Ishikawa (cell line): ENCODE results near the gene IKZF2.

Source experiments
- CEBPB ChIP-seq: IDR thresholded peaks from 2 replicates; pipeline ENCODE4 v1.6.1; 2012
- CREB1 ChIP-seq: IDR thresholded peaks from 2 replicates; pipeline ENCODE4 v1.6.1; 2012; ENCODE audit warnings: low read depth
- EGR1 ChIP-seq: IDR thresholded peaks from 2 replicates; pipeline ENCODE4 v1.6.1; 2012
- EP300 ChIP-seq: IDR thresholded peaks from 2 replicates; pipeline ENCODE4 v1.6.1; 2012; ENCODE audit warnings: borderline replicate concordance
- FOXM1 ChIP-seq: IDR thresholded peaks from 2 replicates; pipeline ENCODE4 v1.6.1; 2012; ENCODE audit warnings: low read depth, borderline replicate concordance
- MAX ChIP-seq: IDR thresholded peaks from 2 replicates; pipeline ENCODE4 v1.6.1; 2012
- NFIC ChIP-seq: IDR thresholded peaks from 2 replicates; pipeline ENCODE4 v1.6.1; 2012
- RAD21 ChIP-seq: IDR thresholded peaks from 2 replicates; pipeline ENCODE4 v1.6.1; 2012; ENCODE audit warnings: low read depth
- TAF1 ChIP-seq: IDR thresholded peaks from 2 replicates; pipeline ENCODE4 v1.6.1; 2012; ENCODE audit warnings: low read depth, mild to moderate bottlenecking
- TCF12 ChIP-seq: IDR thresholded peaks from 2 replicates; pipeline ENCODE4 v1.6.1; 2012; ENCODE audit warnings: low read depth
- TEAD4 ChIP-seq: IDR thresholded peaks from 2 replicates; pipeline ENCODE4 v1.6.1; 2012
- YY1 ChIP-seq: IDR thresholded peaks from 2 replicates; pipeline ENCODE4 v1.6.1; 2012; ENCODE audit warnings: low read depth
- ZBTB7A ChIP-seq: IDR thresholded peaks from 2 replicates; pipeline ENCODE4 v1.6.1; 2012; ENCODE audit warnings: low read depth
- TF ChIP-seq, protein P1 (sequence below): IDR thresholded peaks from 2 replicates; pipeline ENCODE4 v1.6.1; 2012
- TF ChIP-seq, protein P2 (sequence below): IDR thresholded peaks from 2 replicates; pipeline ENCODE4 v1.6.1; 2012; ENCODE audit warnings: low read depth, mild to moderate bottlenecking

IKZF2 gene

GRCh38 chr2:213032607-213033006 is 118.8 kb downstream of the IKZF2 start:
- TF ChIP-seq RAD21 (no peak), MAX (no peak), EGR1 (no peak), CREB1 (no peak), TAF1 (no peak), TCF12 (no peak), FOXM1 (no peak), ZBTB7A (no peak), YY1 (no peak), TEAD4 (no peak), NFIC (no peak), CEBPB (no peak), EP300 (no peak)
- TF ChIP-seq, protein P1, sequence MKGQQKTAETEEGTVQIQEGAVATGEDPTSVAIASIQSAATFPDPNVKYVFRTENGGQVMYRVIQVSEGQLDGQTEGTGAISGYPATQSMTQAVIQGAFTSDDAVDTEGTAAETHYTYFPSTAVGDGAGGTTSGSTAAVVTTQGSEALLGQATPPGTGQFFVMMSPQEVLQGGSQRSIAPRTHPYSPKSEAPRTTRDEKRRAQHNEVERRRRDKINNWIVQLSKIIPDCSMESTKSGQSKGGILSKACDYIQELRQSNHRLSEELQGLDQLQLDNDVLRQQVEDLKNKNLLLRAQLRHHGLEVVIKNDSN, result no peak
- TF ChIP-seq, protein P2, sequence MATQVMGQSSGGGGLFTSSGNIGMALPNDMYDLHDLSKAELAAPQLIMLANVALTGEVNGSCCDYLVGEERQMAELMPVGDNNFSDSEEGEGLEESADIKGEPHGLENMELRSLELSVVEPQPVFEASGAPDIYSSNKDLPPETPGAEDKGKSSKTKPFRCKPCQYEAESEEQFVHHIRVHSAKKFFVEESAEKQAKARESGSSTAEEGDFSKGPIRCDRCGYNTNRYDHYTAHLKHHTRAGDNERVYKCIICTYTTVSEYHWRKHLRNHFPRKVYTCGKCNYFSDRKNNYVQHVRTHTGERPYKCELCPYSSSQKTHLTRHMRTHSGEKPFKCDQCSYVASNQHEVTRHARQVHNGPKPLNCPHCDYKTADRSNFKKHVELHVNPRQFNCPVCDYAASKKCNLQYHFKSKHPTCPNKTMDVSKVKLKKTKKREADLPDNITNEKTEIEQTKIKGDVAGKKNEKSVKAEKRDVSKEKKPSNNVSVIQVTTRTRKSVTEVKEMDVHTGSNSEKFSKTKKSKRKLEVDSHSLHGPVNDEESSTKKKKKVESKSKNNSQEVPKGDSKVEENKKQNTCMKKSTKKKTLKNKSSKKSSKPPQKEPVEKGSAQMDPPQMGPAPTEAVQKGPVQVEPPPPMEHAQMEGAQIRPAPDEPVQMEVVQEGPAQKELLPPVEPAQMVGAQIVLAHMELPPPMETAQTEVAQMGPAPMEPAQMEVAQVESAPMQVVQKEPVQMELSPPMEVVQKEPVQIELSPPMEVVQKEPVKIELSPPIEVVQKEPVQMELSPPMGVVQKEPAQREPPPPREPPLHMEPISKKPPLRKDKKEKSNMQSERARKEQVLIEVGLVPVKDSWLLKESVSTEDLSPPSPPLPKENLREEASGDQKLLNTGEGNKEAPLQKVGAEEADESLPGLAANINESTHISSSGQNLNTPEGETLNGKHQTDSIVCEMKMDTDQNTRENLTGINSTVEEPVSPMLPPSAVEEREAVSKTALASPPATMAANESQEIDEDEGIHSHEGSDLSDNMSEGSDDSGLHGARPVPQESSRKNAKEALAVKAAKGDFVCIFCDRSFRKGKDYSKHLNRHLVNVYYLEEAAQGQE, result no peak

DNA sequence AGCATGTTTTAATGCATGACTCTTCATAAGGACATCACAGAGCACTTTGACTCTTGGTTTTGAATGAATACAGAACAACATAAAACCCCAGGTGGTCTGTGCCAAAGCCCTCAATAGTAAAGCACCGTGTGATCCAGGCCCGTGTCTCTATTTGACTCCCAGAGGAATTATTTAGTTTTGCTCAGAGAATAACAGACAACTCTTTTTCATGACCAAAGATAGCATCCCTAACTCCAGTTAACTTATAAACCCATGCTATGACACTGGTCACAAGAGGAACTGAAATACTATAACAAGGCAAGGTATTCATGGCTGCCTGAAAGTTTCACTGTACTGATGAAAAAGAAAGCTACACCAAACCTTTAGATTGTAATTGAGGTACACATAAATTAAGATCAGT is 128.4 kb downstream of the IKZF2 start:
- TF ChIP-seq FOXM1, result no peak
- TF ChIP-seq MAX, result no peak
- TF ChIP-seq YY1, result no peak
- TF ChIP-seq, protein P2, result no peak
- TF ChIP-seq CEBPB, result no peak

DNA sequence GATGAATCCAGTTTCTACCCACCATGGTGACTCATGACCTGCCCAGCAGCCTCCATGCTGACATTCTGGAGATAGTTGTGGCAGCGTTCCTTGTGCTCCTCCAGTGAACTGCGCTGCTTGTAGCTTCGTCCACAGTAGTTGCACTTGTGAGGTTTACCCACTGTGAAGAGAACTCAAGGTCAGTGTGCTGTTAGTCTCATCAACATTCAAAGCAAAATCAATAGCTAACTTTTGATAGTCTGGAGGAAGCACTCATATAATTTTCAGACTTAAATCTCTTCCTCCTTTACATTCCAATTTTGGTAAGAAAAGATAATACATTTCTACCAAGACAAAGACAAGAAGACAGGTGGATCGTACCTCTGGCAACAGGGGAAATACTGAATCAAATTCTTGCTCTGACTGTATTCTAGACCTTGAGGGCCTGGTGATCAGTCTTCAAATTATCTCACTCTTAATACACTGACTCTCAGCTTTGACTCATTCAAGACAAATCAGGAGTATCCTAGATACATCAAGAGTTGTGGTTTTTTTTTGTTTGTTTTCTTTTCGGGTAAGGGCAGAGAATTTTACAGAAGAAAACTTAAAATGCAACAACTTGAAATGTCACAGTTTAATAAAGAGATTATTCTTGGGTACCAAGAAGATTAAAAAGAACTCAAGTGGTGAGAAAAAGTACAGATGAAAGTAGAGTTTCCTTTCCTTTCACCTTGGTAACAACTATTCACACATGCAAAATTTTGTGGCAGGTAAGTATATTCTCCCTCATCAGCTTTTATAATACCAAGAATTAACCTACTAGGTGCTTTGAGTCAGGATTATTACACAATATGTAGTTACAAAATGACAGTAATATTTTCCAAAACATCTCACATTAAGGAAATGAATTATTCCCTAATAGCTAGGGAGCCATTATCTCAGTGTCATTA is 129.2 kb downstream of the IKZF2 start:
- TF ChIP-seq TEAD4 (no peak), FOXM1 (no peak), CEBPB (no peak), EGR1 (no peak), EP300 (no peak), TCF12 (no peak), NFIC (no peak), MAX (no peak), CREB1 (no peak), RAD21 (no peak)
- TF ChIP-seq, protein P2, result no peak

- TF ChIP-seq YY1 (no peak), NFIC (no peak), FOXM1 (no peak), EP300 (no peak), MAX (no peak), CREB1 (no peak), CEBPB (no peak), TEAD4 (no peak), RAD21 (no peak), EGR1 (no peak), TCF12 (no peak)
- TF ChIP-seq, protein P1, result no peak
- TF ChIP-seq, protein P2, result no peak
Measured at GRCh38 chr2:213020268-213020667, 131.1 kb downstream of the IKZF2 start.
